Measurements from ENCODE around the gene LAG3.
A peak's percentile ranks its signal among the peaks of the same experiment; 100 is the strongest.

The LAG3 gene

DNA sequence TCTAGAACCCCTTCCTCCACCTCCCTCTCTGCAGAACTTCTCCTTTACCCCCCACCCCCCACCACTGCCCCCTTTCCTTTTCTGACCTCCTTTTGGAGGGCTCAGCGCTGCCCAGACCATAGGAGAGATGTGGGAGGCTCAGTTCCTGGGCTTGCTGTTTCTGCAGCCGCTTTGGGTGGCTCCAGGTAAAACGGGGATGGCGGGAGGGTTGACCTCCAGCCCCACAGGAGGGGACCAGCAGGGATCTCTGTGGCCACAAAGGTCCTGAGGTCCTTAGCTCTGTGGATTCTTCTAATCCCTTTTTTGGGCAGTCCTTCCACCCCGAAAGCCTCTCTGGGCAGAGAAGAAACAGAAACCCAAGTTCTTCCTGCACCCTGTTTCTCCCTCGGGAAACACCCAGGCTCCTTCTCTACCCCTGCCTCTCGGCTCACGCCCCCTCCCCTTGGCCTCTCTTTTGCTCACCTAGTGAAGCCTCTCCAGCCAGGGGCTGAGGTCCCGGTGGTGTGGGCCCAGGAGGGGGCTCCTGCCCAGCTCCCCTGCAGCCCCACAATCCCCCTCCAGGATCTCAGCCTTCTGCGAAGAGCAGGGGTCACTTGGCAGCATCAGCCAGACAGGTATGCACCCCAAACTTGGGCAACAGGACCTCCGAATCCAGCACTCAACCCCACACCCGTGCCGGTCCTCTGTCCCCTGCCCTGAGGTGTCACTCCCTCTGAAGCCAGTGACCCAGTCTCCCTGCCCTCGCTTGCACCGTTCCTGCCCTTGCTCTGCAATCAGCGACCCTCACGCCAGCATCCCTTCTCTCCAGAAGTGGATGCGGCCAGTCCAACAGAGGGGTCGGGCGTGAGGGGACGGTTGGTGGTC is 638 bp downstream of the LAG3 start:
- peaks cover 20% of the 10 kb centered on the region for H3K36me3 Mint-ChIP-seq (ENCODE audit: low read depth)

DNA sequence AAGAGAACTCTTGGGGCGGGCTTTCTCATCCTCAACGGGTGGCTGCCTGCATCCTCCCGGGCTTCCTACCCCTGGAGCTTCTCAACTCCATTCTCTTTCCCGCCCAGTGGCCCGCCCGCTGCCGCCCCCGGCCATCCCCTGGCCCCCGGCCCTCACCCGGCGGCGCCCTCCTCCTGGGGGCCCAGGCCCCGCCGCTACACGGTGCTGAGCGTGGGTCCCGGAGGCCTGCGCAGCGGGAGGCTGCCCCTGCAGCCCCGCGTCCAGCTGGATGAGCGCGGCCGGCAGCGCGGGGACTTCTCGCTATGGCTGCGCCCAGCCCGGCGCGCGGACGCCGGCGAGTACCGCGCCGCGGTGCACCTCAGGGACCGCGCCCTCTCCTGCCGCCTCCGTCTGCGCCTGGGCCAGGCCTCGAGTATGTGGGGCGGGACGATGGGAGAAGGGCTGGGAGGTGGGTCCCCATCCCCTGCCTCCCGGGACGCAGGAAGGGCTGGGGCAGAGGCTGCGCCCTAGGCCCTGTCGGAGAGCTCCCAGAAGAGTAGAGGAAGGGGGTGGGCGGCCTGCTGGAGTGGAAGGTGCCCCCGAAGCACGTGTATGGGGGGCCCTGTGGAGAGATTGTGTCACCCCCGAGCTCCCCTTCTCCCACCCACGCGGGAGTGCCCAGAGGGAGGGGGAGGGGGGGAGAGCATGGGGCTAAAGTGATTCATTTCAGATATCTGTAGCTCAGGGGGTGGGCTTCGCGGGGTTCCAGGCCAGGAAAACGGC is 1.5 kb downstream of the LAG3 start:
- H3K27ac Mint-ChIP-seq, result peak overlapping the region; percentile 69
- no peaks in the 10 kb centered on the region for H3K9me3 Mint-ChIP-seq
- H3K4me3 Mint-ChIP-seq, result peak overlapping the region; percentile 81
- peaks cover 58% of the 10 kb centered on the region for H3K4me1 Mint-ChIP-seq (ENCODE audit: low read depth)
- H3K36me3 Mint-ChIP-seq (ENCODE audit: low read depth), result peaks cover 25% of the 10 kb centered on the region
- H3K27me3 Mint-ChIP-seq (ENCODE audit: low read depth), result no peaks in the 10 kb centered on the region

More for the DNA sequence above, 638 bp downstream of the LAG3 start:
- Mint-ChIP-seq H3K27me3 (ENCODE audit: low read depth) (no peaks in the 10 kb centered on the region), H3K4me1 (ENCODE audit: low read depth) (peaks cover 57% of the 10 kb centered on the region), H3K4me3 (peak overlapping the region; percentile 81), H3K9me3 (no peaks in the 10 kb centered on the region), H3K27ac (peak overlapping the region; percentile 62)

DNA sequence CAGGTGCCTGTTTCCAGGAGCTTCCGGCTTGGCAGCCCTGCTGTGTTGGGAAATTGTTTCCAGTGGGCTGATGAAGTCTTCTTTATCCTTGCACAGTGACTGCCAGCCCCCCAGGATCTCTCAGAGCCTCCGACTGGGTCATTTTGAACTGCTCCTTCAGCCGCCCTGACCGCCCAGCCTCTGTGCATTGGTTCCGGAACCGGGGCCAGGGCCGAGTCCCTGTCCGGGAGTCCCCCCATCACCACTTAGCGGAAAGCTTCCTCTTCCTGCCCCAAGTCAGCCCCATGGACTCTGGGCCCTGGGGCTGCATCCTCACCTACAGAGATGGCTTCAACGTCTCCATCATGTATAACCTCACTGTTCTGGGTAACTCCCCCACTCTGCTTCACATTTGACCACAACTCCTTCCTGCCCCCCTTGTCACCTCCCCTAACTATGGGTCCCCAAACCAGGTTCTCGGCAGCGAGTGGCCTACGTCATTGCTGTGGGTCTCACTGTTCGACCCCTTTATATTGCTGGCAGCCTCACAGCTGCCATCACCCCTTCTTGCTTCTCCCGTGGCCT is 2.3 kb downstream of the LAG3 start:
- Mint-ChIP-seq H3K9me3 (no peaks in the 10 kb centered on the region), H3K4me3 (peak overlapping the region; percentile 78), H3K4me1 (ENCODE audit: low read depth) (peaks cover 60% of the 10 kb centered on the region), H3K36me3 (ENCODE audit: low read depth) (peaks cover 25% of the 10 kb centered on the region), H3K27ac (peak overlapping the region; percentile 83), H3K27me3 (ENCODE audit: low read depth) (no peaks in the 10 kb centered on the region)

DNA sequence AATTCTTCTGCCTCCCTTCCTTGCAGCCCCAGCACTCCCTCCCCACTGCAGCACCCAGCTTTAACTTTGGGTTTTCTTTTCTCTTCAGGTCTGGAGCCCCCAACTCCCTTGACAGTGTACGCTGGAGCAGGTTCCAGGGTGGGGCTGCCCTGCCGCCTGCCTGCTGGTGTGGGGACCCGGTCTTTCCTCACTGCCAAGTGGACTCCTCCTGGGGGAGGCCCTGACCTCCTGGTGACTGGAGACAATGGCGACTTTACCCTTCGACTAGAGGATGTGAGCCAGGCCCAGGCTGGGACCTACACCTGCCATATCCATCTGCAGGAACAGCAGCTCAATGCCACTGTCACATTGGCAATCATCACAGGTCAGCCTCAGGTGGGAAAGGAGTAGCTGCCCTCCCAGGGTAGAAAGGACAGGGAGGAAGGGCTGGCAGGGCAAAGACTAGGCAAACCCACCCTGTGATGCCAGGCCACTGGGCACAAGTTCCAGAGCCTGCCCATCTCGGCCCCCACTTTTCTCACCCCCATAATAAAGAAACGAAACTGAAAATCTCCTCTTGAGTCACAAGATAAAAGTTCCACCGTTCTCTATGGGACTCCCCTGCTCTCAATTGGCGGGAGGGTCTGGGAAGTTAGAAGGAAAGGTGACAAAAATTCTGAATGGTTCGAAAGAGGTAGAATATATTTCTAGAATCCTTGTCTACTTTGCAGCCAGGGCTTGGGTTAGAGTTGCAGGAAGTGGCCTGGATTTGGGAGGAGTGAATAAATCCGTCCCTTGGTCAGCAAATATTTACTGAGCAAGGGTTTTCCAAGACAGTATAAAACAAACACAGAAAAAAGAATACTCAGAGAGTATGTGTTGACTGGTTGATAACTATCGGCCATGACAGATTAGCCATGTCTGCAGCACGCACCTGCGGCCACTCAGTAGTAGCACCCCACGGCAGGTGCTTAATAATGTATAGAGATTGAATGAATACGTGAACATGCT is 3.2 kb downstream of the LAG3 start:
- Mint-ChIP-seq H3K36me3 (ENCODE audit: low read depth) (peaks cover 25% of the 10 kb centered on the region), H3K27me3 (ENCODE audit: low read depth) (no peaks in the 10 kb centered on the region), H3K4me3 (peak overlapping the region; percentile 78), H3K4me1 (ENCODE audit: low read depth) (peaks cover 62% of the 10 kb centered on the region), H3K9me3 (no peaks in the 10 kb centered on the region), H3K27ac (peak overlapping the region; percentile 83)

DNA sequence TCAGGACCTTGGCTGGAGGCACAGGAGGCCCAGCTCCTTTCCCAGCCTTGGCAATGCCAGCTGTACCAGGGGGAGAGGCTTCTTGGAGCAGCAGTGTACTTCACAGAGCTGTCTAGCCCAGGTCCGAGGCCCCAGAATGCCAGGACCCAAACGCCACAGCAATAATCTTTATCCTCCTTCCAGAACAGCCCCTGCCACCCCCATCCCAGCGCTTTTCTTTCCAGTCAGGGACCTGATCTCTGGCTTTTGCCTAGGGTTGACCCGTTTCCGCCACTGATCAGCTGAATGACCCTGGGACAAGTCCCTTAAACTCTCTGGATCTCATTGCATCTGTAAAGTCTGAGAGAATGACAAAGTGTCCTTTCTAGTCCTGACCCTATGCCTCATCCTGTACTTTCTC is 5.1 kb downstream of the LAG3 start:
- Mint-ChIP-seq H3K27ac (no peak overlapping the region), H3K4me1 (ENCODE audit: low read depth) (peaks cover 56% of the 10 kb centered on the region), H3K27me3 (ENCODE audit: low read depth) (no peaks in the 10 kb centered on the region), H3K4me3 (no peak overlapping the region), H3K9me3 (no peaks in the 10 kb centered on the region), H3K36me3 (ENCODE audit: low read depth) (peaks cover 22% of the 10 kb centered on the region)

DNA sequence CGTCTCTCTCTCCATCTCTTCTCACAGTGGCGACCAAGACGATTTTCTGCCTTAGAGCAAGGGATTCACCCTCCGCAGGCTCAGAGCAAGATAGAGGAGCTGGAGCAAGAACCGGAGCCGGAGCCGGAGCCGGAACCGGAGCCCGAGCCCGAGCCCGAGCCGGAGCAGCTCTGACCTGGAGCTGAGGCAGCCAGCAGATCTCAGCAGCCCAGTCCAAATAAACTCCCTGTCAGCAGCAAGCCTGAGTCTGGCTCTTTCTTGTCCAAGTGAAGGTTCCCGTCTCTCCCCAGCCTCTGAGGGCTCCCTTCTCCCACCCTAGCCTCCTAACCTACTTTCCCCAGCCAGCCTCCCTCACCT is 5.9 kb downstream of the LAG3 start:
- no peaks in the 10 kb centered on the region for H3K9me3 Mint-ChIP-seq
- H3K27me3 Mint-ChIP-seq (ENCODE audit: low read depth), result no peaks in the 10 kb centered on the region
- H3K4me3 Mint-ChIP-seq, result peak overlapping the region; percentile 81
- peaks cover 56% of the 10 kb centered on the region for H3K4me1 Mint-ChIP-seq (ENCODE audit: low read depth)
- peak overlapping the region; percentile 60 for H3K27ac Mint-ChIP-seq
- H3K36me3 Mint-ChIP-seq (ENCODE audit: low read depth), result peaks cover 22% of the 10 kb centered on the region

DNA sequence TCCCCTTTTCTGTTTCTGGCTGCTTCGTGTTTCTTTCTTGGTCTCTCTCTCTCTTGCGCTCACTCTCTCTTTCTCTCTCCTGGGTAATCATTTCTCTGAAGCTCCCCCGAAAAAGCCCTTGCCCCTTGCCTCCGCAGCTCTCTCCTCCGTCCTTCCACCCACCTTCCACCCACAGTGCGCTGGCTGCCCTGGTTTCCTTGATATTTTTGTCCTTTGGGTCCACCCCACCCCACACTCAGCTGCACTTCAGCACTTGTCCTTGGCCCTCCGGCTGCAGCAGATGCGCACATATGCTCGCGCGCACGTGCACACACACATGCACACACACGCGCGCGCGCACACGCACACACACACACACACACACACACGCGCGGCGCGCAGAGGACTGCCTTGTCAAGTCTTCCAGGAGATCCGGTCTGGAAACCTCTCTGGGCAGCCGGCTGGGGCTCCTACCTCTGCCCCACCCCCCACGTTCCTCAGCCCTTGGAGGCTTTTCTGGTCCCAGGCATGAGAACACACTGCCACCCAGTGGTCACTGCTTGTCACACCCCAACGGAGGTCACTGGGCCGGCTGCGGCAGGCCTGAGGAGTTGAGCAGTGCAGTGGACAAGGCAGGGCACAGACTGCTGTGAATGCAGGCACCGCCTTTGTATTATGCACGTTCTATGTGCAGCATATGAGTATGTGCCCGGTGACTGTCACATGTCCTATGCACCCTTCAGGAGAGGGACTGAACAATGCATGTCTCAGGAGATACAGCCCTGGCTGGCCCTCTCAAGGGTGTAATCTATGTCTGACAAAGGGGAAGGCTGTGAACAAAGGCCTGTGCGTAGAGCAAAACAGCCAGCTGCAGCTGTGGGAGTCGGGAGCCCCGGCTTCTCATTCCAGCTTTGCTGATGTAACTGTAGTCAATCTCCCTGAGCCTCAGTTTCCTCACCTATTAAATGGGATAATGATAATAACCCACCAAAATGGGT is 6.5 kb downstream of the LAG3 start:
- Mint-ChIP-seq H3K36me3 (ENCODE audit: low read depth) (peaks cover 22% of the 10 kb centered on the region), H3K4me1 (ENCODE audit: low read depth) (peaks cover 59% of the 10 kb centered on the region), H3K27me3 (ENCODE audit: low read depth) (no peaks in the 10 kb centered on the region)

DNA sequence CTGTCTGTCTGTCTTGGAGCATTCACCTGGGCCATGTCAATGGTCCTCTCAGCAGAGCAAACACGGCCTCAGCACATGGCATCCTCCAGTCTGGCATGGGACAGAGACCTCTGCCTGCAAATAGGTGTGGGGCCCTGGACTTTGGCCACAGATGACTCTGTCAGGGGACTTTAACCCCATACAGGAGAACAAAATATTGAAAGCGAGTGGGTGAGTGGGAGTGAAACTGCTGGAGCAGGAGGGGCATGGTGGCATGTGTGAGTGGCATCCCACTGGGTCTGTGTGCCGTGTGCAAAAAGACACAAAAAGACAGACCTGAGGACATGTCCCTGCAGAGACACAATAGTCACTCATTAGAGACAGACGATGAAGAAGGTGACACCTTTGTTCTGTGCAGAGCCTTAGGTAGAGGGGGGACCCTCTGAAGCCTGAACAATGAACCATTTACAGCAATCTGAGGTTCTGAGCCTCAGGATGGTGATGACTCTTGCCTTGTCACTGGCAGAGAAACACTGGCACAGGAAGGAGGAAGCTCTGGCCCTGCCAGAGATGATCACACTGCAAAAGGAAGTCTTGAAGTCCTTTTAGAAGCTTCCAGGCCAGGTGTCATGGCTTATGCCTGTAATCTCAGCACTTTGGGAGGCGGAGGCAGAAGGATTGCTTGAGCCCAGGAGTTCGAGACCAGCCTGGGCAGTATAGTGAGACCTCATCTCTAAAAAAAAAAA is 7.5 kb downstream of the LAG3 start:
- Mint-ChIP-seq H3K27ac (peak overlapping the region; percentile 60), H3K4me1 (ENCODE audit: low read depth) (peaks cover 60% of the 10 kb centered on the region), H3K27me3 (ENCODE audit: low read depth) (no peaks in the 10 kb centered on the region), H3K36me3 (ENCODE audit: low read depth) (peaks cover 18% of the 10 kb centered on the region), H3K4me3 (peak overlapping the region; percentile 54), H3K9me3 (no peaks in the 10 kb centered on the region)

More for the DNA sequence above, 6.5 kb downstream of the LAG3 start:
- Mint-ChIP-seq H3K4me3 (peak overlapping the region; percentile 81), H3K9me3 (no peaks in the 10 kb centered on the region), H3K27ac (peak overlapping the region; percentile 60)

DNA sequence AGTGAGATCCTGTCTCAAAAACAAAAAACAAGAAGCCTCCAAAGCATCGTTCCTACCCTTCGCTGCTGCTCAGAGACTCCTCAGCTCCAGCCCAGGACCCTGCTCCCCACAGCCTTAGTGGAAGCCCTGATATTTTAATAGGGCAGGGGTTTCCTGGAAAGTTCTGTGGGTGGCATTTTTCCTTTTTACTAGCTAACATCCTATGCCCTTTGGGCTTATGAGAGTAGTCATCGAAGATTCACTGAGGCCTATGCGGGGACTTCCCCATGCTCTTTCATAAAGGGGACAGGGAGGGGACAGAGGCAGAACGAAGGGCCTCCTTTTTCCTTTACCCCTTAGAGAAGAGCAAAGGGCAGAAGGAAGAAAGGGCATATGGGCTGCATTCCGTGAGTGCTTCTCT is 8.3 kb downstream of the LAG3 start:
- peaks cover 54% of the 10 kb centered on the region for H3K4me1 Mint-ChIP-seq (ENCODE audit: low read depth)
- no peaks in the 10 kb centered on the region for H3K9me3 Mint-ChIP-seq

DNA sequence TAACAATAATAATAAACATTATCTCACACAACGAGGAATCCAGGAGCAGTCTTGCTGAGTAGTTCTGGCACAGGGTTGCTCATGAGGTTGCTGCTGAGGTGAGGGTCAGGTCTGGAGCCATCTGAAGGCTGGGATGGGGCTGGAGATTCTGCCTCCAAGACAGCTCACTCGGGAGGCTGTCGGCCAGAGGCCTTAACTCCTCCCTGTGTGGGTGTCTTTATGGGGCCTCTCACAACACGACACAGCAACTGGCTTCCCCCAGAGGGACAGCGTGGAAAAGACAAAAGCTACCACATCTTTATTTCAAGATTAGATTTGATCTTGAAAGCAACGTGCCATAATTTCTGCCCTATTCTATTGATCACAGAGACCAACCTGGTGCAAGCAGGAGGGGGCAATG is 9.8 kb downstream of the LAG3 start:
- no peak overlapping the region for H3K4me3 Mint-ChIP-seq
- H3K9me3 Mint-ChIP-seq, result no peaks in the 10 kb centered on the region
- H3K36me3 Mint-ChIP-seq (ENCODE audit: low read depth), result peaks cover 7% of the 10 kb centered on the region
- H3K27ac Mint-ChIP-seq, result peak overlapping the region; percentile 20
- no peaks in the 10 kb centered on the region for H3K27me3 Mint-ChIP-seq (ENCODE audit: low read depth)
- peaks cover 57% of the 10 kb centered on the region for H3K4me1 Mint-ChIP-seq (ENCODE audit: low read depth)

More for the DNA sequence above, 8.3 kb downstream of the LAG3 start:
- H3K27me3 Mint-ChIP-seq (ENCODE audit: low read depth), result no peaks in the 10 kb centered on the region
- no peak overlapping the region for H3K4me3 Mint-ChIP-seq
- H3K36me3 Mint-ChIP-seq (ENCODE audit: low read depth), result peaks cover 11% of the 10 kb centered on the region
- peak overlapping the region; percentile 82 for H3K27ac Mint-ChIP-seq

DNA sequence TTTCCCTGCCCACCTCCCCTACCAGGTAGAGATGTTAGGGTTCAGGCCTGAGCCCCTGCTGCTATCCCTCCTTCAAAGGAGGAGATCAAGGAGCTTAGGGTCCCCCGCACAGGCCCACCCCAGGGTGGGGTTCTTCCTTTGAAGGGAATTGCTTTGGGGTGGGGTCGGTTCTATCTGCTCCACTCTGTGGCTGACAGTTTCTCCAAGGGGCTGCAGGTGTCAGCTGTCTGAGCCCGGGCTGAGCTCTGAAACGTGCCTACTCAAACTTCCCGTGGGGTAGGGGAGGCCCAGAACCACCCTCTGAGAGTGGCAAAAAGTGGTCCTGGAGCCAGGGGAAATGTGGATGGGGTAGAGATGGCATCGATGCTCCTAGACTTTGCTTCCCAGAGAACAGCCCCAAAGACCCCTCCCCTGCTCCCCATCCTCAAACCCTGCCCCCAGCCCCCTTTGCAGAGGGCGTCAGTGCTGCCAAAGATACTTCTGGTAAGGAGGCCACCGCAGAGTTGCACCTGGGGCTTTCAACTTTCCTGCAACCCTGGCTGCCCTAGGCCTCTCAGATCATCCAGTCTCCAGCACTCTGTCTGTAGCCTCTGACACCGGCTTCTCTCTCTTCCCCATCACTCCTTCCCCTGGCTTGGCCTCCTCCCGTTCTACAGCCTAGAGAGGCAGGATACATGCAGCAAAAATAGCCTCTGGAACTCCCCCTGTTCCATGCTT is 10.7 kb downstream of the LAG3 start:
- no peaks in the 10 kb centered on the region for H3K27me3 Mint-ChIP-seq (ENCODE audit: low read depth)
- H3K36me3 Mint-ChIP-seq (ENCODE audit: low read depth), result peaks cover 5% of the 10 kb centered on the region
- H3K9me3 Mint-ChIP-seq, result no peaks in the 10 kb centered on the region
- H3K4me3 Mint-ChIP-seq, result no peak overlapping the region
- H3K27ac Mint-ChIP-seq, result peak overlapping the region; percentile 86
- H3K4me1 Mint-ChIP-seq (ENCODE audit: low read depth), result peaks cover 54% of the 10 kb centered on the region

DNA sequence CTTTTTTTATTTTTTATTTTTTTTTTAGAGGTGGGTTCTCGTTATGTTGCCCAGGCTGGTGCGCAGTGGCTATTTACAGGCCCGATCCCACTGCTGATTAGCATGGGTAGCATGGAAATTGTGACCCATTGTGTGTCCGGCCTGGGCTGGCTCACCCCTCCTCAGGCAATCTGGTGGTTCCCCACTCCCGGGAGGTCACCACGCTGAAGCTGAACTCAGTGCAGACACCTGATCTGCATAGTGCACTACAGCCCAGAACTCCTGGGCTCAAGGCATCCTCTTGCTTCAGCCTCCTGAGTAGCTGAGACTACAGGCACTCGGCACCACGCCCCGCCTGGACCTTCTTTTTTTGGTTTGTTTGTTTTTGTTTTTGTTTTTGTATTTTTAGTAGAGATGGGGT is 11.5 kb downstream of the LAG3 start:
- H3K36me3 Mint-ChIP-seq (ENCODE audit: low read depth), result no peaks in the 10 kb centered on the region
- H3K4me3 Mint-ChIP-seq, result peak overlapping the region; percentile 21
- peaks cover 55% of the 10 kb centered on the region for H3K4me1 Mint-ChIP-seq (ENCODE audit: low read depth)
- H3K9me3 Mint-ChIP-seq, result no peaks in the 10 kb centered on the region
- peak overlapping the region; percentile 41 for H3K27ac Mint-ChIP-seq
- H3K27me3 Mint-ChIP-seq (ENCODE audit: low read depth), result no peaks in the 10 kb centered on the region
